A549 (cell line): Measurements from ENCODE around the gene BCAP29. TPM values are rescaled to one million over a fixed set of nuclear protein-coding genes. Genes with fewer than 3 reads are reported as not detected.

ENCODE experiments used
- ATAC-seq, 2 experiments: fragments of 200-7000 bp in 1 of 2; fragments of >200 bp in 1 of 2; cut with Nextera tagmentation in 1 of 2; cut with Tn5 transposase in 1 of 2; 3 replicates each; pipeline versions ENCODE4 v1.8.0 to v1.9.1; 2018 to 2020; ENCODE audit warnings: mild to moderate bottlenecking in 1 of 2, moderate library complexity in 1 of 2
- CTCF ChIA-PET: fragments of 300-600 bp; sonication (Branson Sonifier 250); formaldehyde crosslinking; extraction: SDS; loops from one replicate; lab custom pipeline; 2021; ENCODE audit warnings: antibody characterized with exemption, inconsistent platforms; lab: Yijun Ruan, JAX
- POLR2A ChIA-PET: fragments of 350-600 bp; formaldehyde crosslinking; extraction: SDS; loops from one replicate; lab custom pipeline; 2021; ENCODE audit warnings: antibody characterized with exemption, inconsistent platforms; lab: Yijun Ruan, JAX
- DNase-seq, 2 experiments: peaks; one replicate each; pipeline versions ENCODE4 v3.0.0 to v3.0.0-alpha.2; 2011 to 2016; ENCODE audit warnings: low read depth in 1 of 2, low spot score in 1 of 2
- FAIRE-seq: peaks from 2 replicates; lab custom pipeline; 2011; peaks lifted over from hg19 to GRCh38; lab: Jason Lieb, UNC
- H3K27ac ChIP-seq, 2 experiments: fragments of >200 bp; sonication (Bioruptor Twin); formaldehyde crosslinking; 3 replicates each; pipeline ENCODE4 v1.5.1; 2016 to 2017
- H3K4me1 ChIP-seq: fragments of >200 bp; sonication (Bioruptor Twin); formaldehyde crosslinking; 3 replicates; pipeline ENCODE4 v1.6.1; 2016
- H3K4me2 ChIP-seq: fragments of >200 bp; sonication (Bioruptor Twin); formaldehyde crosslinking; 3 replicates; pipeline ENCODE4 v1.6.1; 2016
- H3K4me3 ChIP-seq: fragments of >200 bp; sonication (Bioruptor Twin); formaldehyde crosslinking; 3 replicates; pipeline ENCODE4 v1.5.1; 2016
- H3K9me3 ChIP-seq: fragments of >200 bp; sonication (Bioruptor Twin); formaldehyde crosslinking; 3 replicates; pipeline ENCODE4 v1.6.1; 2016
- BHLHE40 ChIP-seq: IDR thresholded peaks from 2 replicates; pipeline ENCODE4 v1.6.1; 2012; ENCODE audit warnings: low read depth, low read length, inconsistent platforms
- CBX2 ChIP-seq: fragments of 200-600 bp; sonication (generic); IDR thresholded peaks from 2 replicates; pipeline ENCODE4 v1.6.1; 2016; ENCODE audit warnings: low read depth, mild to moderate bottlenecking, borderline replicate concordance
- CBX8 ChIP-seq: fragments of 200-600 bp; sonication (generic); IDR thresholded peaks from 2 replicates; pipeline ENCODE4 v1.6.1; 2016
- CEBPB ChIP-seq, 2 experiments: fragments of >200 bp in 1 of 2; sonication (Bioruptor Twin) in 1 of 2; formaldehyde crosslinking in 1 of 2; IDR thresholded peaks; 2 replicates each; pipeline ENCODE4 v1.6.1; 2012 to 2016
- CHD4 ChIP-seq: fragments of 200-600 bp; sonication (generic); IDR thresholded peaks from 2 replicates; pipeline ENCODE4 v1.6.1; 2016; ENCODE audit warnings: antibody characterized with exemption, mild to moderate bottlenecking, borderline replicate concordance
- EHF ChIP-seq: fragments of 250-450 bp; sonication (Bioruptor Pico); IDR thresholded peaks from 2 replicates; pipeline ENCODE4 v1.5.0; 2020; ENCODE audit warnings: mild to moderate bottlenecking
- EP300 ChIP-seq, 2 experiments: fragments of >200 bp; sonication (Bioruptor Twin); formaldehyde crosslinking; IDR thresholded peaks; 2 replicates in 1 of 2; 3 replicates in 1 of 2; pipeline ENCODE4 v1.6.1; 2016 to 2017
- FOXS1 ChIP-seq: fragments of 250-450 bp; sonication (Bioruptor Pico); IDR thresholded peaks from 2 replicates; pipeline ENCODE4 v1.5.0; 2020; ENCODE audit warnings: mild to moderate bottlenecking, moderate library complexity
- GATA3 ChIP-seq: IDR thresholded peaks from 2 replicates; pipeline ENCODE4 v1.6.1; 2012; ENCODE audit warnings: borderline replicate concordance
- HDAC2 ChIP-seq: fragments of 200-600 bp; sonication (generic); IDR thresholded peaks from 2 replicates; pipeline ENCODE4 v1.6.1; 2016
- HOXB13 ChIP-seq: fragments of 250-450 bp; sonication (Bioruptor Pico); IDR thresholded peaks from 2 replicates; pipeline ENCODE4 v1.5.0; 2020; ENCODE audit warnings: low read depth, mild to moderate bottlenecking, moderate library complexity
- HOXB5 ChIP-seq: fragments of 250-450 bp; sonication (Bioruptor Pico); IDR thresholded peaks from 2 replicates; pipeline ENCODE4 v1.5.0; 2020; ENCODE audit warnings: mild to moderate bottlenecking, moderate library complexity
- JUNB ChIP-seq: fragments of >200 bp; sonication (Bioruptor Twin); formaldehyde crosslinking; IDR thresholded peaks from 2 replicates; pipeline ENCODE4 v1.6.1; 2016
- KDM1A ChIP-seq: fragments of 200-600 bp; sonication (generic); IDR thresholded peaks from 2 replicates; pipeline ENCODE4 v1.6.1; 2016; ENCODE audit warnings: low read depth, mild to moderate bottlenecking
- KDM5A ChIP-seq: fragments of 200-600 bp; sonication (generic); IDR thresholded peaks from 2 replicates; pipeline ENCODE4 v1.6.1; 2016; ENCODE audit warnings: antibody characterized with exemption, mild to moderate bottlenecking
- MAFK ChIP-seq: fragments of 450-650 bp; IDR thresholded peaks from 2 replicates; pipeline ENCODE4 v1.6.1; 2014; ENCODE audit not compliant: partially characterized antibody
- MAZ ChIP-seq: fragments of 150-350 bp; IDR thresholded peaks from 2 replicates; pipeline ENCODE4 v1.6.1; 2014; ENCODE audit warnings: antibody characterized with exemption, low read depth, low read length, borderline replicate concordance
- MYC ChIP-seq: IDR thresholded peaks from 2 replicates; pipeline ENCODE4 v1.6.1; 2012; ENCODE audit warnings: mild to moderate bottlenecking, inconsistent platforms, low read length, improper control_type of control experiment, borderline replicate concordance
- PHF8 ChIP-seq: fragments of 200-600 bp; sonication (generic); IDR thresholded peaks from 2 replicates; pipeline ENCODE4 v1.6.1; 2016; ENCODE audit warnings: low read depth, mild to moderate bottlenecking, antibody characterized with exemption, moderate library complexity, borderline replicate concordance
- RFX5 ChIP-seq: fragments of 450-650 bp; IDR thresholded peaks from 2 replicates; pipeline ENCODE4 v1.7.1; 2014; ENCODE audit warnings: antibody characterized with exemption, mild to moderate bottlenecking, moderate library complexity
- RNF2 ChIP-seq: fragments of 200-600 bp; sonication (generic); IDR thresholded peaks from 2 replicates; pipeline ENCODE4 v1.6.1; 2016; ENCODE audit warnings: low read depth, mild to moderate bottlenecking, antibody characterized with exemption, moderate library complexity, borderline replicate concordance
- ZFP36 ChIP-seq: fragments of 450-650 bp; IDR thresholded peaks from 2 replicates; pipeline ENCODE4 v1.6.1; 2014; ENCODE audit warnings: borderline replicate concordance; ENCODE audit not compliant: partially characterized antibody
- ZSCAN20 ChIP-seq: fragments of 250-450 bp; sonication (Bioruptor Pico); IDR thresholded peaks from 2 replicates; pipeline ENCODE4 v1.8.0; 2022; ENCODE audit warnings: mild to moderate bottlenecking, moderate library complexity
- WGBS: methylation state at CpG from one replicate; pipeline ENCODE4 v1.1.6; 2017; ENCODE audit errors: missing lambda C conversion rate; 5-methylcytosine and 5-hydroxymethylcytosine counted together
- polyA plus RNA-seq, 4 experiments: library from polyadenylated mRNA; depleted of rRNA in 3 of 4; stranded (reverse); fragments of >200 nt; fragmentation: RNase III in 1 of 4; extraction: RNeasy Plus Mini Kit Qiagen cat#74134 plus additional on column Dnase treatment in 1 of 4; gene quantifications; 2 replicates in 3 of 4; 3 replicates in 1 of 4; pipeline ENCODE4 v1.2.3, GENCODE V29; 2011 to 2017
- TF ChIP-seq, protein P1 (sequence below): fragments of >200 bp; sonication (Bioruptor Twin); formaldehyde crosslinking; IDR thresholded peaks from 3 replicates; pipeline ENCODE4 v1.6.1; 2016
- TF ChIP-seq, protein P2 (sequence below): fragments of >200 bp; sonication (Bioruptor Twin); formaldehyde crosslinking; IDR thresholded peaks from 2 replicates; pipeline ENCODE4 v1.6.1; 2016
- TF ChIP-seq, protein P3 (sequence below): fragments of 150-350 bp; IDR thresholded peaks from 2 replicates; pipeline ENCODE4 v1.6.1; 2014; ENCODE audit warnings: low read depth, mild to moderate bottlenecking, low read length
- TF ChIP-seq, protein P4 (sequence below): fragments of 250-450 bp; sonication (Bioruptor Pico); IDR thresholded peaks from 2 replicates; pipeline ENCODE4 v1.5.0; 2021; ENCODE audit warnings: mild to moderate bottlenecking, moderate library complexity, borderline replicate concordance
- TF ChIP-seq, protein P5 (sequence below): IDR thresholded peaks from 2 replicates; pipeline ENCODE4 v1.6.1; 2012

Gene BCAP29
- polyA plus RNA-seq, 2 of the 4 experiments (the other 2 are of a cell fraction), result 38.0 to 66.9 TPM

DNA sequence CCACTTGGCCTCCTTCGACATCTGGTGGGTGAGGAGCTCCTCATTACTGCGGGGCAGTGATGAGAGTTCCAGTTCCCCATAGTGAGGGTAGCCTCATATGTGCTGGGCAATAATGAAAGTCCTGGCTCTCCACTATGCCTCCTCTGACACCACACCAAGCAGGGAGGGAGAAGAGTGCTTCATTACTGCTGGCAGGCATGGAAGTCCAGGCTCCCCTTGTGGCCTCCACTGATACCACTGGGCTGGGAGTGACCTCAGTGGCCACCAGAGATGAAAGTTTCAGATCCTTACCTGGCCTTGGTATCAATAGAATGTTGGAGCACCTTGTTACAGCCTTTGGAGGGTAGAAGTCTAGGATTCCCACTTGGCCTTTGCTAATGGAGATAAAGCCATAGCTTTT lies 9.7 kb upstream of the BCAP29 start:
- ChIA-PET CTCF (no interaction called here), POLR2A (no interaction called here)
- H3K27ac ChIP-seq, result no peak overlapping the region
- WGBS, result 90% methylated on average over 2 of the region's 2 CpGs
- peaks cover 4% of the 10 kb centered on the region; the same call in 1 of the 3 replicates for H3K4me1 ChIP-seq
- no peak overlapping the region for H3K4me3 ChIP-seq
- TF ChIP-seq GATA3, result no peak
- TF ChIP-seq, protein P1, sequence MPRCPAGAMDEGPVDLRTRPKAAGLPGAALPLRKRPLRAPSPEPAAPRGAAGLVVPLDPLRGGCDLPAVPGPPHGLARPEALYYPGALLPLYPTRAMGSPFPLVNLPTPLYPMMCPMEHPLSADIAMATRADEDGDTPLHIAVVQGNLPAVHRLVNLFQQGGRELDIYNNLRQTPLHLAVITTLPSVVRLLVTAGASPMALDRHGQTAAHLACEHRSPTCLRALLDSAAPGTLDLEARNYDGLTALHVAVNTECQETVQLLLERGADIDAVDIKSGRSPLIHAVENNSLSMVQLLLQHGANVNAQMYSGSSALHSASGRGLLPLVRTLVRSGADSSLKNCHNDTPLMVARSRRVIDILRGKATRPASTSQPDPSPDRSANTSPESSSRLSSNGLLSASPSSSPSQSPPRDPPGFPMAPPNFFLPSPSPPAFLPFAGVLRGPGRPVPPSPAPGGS, result no peak
- no peak for TF ChIP-seq CBX8
- TF ChIP-seq, protein P2, sequence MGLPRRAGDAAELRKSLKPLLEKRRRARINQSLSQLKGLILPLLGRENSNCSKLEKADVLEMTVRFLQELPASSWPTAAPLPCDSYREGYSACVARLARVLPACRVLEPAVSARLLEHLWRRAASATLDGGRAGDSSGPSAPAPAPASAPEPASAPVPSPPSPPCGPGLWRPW, result no peak
- TF ChIP-seq, protein P3, sequence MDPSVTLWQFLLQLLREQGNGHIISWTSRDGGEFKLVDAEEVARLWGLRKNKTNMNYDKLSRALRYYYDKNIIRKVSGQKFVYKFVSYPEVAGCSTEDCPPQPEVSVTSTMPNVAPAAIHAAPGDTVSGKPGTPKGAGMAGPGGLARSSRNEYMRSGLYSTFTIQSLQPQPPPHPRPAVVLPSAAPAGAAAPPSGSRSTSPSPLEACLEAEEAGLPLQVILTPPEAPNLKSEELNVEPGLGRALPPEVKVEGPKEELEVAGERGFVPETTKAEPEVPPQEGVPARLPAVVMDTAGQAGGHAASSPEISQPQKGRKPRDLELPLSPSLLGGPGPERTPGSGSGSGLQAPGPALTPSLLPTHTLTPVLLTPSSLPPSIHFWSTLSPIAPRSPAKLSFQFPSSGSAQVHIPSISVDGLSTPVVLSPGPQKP, result no peak
- TF ChIP-seq CHD4, result no peak
- no peak for TF ChIP-seq JUNB
- no peak for TF ChIP-seq ZFP36
- TF ChIP-seq HOXB13 (CRISPR knock-in tag), result no peak
- no peak for TF ChIP-seq ZSCAN20
- TF ChIP-seq, protein P4, sequence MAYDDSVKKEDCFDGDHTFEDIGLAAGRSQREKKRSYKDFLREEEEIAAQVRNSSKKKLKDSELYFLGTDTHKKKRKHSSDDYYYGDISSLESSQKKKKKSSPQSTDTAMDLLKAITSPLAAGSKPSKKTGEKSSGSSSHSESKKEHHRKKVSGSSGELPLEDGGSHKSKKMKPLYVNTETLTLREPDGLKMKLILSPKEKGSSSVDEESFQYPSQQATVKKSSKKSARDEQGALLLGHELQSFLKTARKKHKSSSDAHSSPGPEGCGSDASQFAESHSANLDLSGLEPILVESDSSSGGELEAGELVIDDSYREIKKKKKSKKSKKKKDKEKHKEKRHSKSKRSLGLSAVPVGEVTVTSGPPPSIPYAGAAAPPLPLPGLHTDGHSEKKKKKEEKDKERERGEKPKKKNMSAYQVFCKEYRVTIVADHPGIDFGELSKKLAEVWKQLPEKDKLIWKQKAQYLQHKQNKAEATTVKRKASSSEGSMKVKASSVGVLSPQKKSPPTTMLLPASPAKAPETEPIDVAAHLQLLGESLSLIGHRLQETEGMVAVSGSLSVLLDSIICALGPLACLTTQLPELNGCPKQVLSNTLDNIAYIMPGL (CRISPR knock-in tag), result no peak
- TF ChIP-seq, protein P5, sequence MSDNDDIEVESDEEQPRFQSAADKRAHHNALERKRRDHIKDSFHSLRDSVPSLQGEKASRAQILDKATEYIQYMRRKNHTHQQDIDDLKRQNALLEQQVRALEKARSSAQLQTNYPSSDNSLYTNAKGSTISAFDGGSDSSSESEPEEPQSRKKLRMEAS, result no peak
- no peak for TF ChIP-seq PHF8
- TF ChIP-seq MYC, result no peak
- TF ChIP-seq MAZ, result no peak
- no peak for TF ChIP-seq FOXS1 (CRISPR knock-in tag)
- TF ChIP-seq KDM5A, result no peak
- no peak for TF ChIP-seq KDM1A
- FAIRE-seq, result no peak
- peak; percentile 41 to 71; a peak in 3 of 6 replicates for ATAC-seq
- H3K9me3 ChIP-seq, result no peaks in the 10 kb centered on the region
- no peak overlapping the region for H3K4me2 ChIP-seq
- no peak for DNase-seq

DNA sequence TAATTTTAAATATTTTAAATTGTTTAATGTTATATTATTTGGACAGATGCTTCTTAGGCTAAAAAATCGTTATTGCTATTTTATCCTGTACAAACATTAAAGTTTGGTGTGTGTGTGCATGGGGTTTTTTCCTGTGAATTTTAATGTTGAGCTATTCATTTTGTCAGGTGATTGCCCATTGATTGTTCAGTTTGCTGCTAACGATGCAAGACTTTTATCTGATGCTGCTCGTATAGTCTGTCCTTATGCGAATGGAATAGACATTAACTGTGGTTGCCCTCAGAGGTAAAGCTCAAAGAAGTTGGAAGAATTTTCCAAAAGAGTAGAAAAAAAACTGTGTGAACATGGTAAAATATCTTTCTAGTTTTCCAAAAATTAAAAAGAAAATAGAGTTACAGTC lies 6.5 kb upstream of the BCAP29 start:
- no peak overlapping the region for H3K27ac ChIP-seq
- no peak for ATAC-seq
- TF ChIP-seq FOXS1 (CRISPR knock-in tag), result no peak
- TF ChIP-seq MAFK, result no peak
- TF ChIP-seq ZFP36, result no peak
- no peak for TF ChIP-seq CHD4
- TF ChIP-seq EHF (CRISPR knock-in tag), result no peak
- TF ChIP-seq, protein P5, result no peak
- no peak for TF ChIP-seq HOXB5 (CRISPR knock-in tag)
- no peak for TF ChIP-seq EP300 (IDR thresholded peaks at IDR 0.05)
- TF ChIP-seq MYC, result no peak
- no peak for TF ChIP-seq RFX5
- TF ChIP-seq PHF8, result no peak
- TF ChIP-seq RNF2, result no peak
- no peak for TF ChIP-seq HDAC2
- no peak for TF ChIP-seq CBX2
- no peak for TF ChIP-seq CEBPB (IDR thresholded peaks at IDR 0.05)
- no peak for TF ChIP-seq BHLHE40
- TF ChIP-seq, all 56 proteins: peak for 0
- 75% methylated on average over 4 of the region's 4 CpGs for WGBS
- POLR2A ChIA-PET, result interaction anchor here (1.4 kb wide), 1 partner anchor 9 kb away, joined by 3 read pairs; the partner anchor contains the start of genes COG5 and DUS4L
- no peak for FAIRE-seq
- H3K9me3 ChIP-seq, result no peaks in the 10 kb centered on the region
- no peak overlapping the region for H3K4me3 ChIP-seq
- CTCF ChIA-PET, result interaction anchor here (1.1 kb wide), 1 partner anchor 10 kb away, joined by 6 read pairs; the partner anchor contains the start of genes COG5 and DUS4L
- no peak overlapping the region for H3K4me2 ChIP-seq
- no peaks in the 10 kb centered on the region for H3K4me1 ChIP-seq
- no peak for DNase-seq
